Keratinocyte (primary cell): ENCODE data around the gene KIDINS220. TPM values are rescaled to one million over a fixed set of nuclear protein-coding genes. Genes with fewer than 3 reads are reported as not detected.
A peak's percentile ranks its signal among the peaks of the same experiment; 100 is the strongest.

Source experiments
- DNase-seq: peaks from one replicate; pipeline ENCODE4 v3.0.0-alpha.2; 2011; ENCODE audit warnings: low read depth, missing footprints, low spot score
- FAIRE-seq: peaks from 2 replicates; lab custom pipeline; 2011; peaks lifted over from hg19 to GRCh38; lab: Jason Lieb, UNC
- H2AFZ ChIP-seq: 2 replicates; pipeline ENCODE4 v1.6.0; 2012; ENCODE audit warnings: low read length, control low read depth, inconsistent platforms; ENCODE audit not compliant: control insufficient read depth
- H3K27ac ChIP-seq: 2 replicates; pipeline ENCODE4 v1.5.1; 2011; ENCODE audit warnings: low read length; ENCODE audit not compliant: control insufficient read depth, insufficient read depth
- H3K27me3 ChIP-seq: 3 replicates; pipeline ENCODE4 v1.6.0; 2011; ENCODE audit warnings: low read length; ENCODE audit not compliant: control insufficient read depth, insufficient read depth; ENCODE audit errors: extremely low read depth
- H3K36me3 ChIP-seq, 2 experiments: 2 replicates in 1 of 2; 3 replicates in 1 of 2; pipeline ENCODE4 v1.5.1; 2011; ENCODE audit warnings: low read length in 2 of 2, mild to moderate bottlenecking in 1 of 2; ENCODE audit not compliant: control insufficient read depth in 2 of 2, insufficient read depth in 2 of 2; ENCODE audit errors: extremely low read depth in 1 of 2
- H3K4me1 ChIP-seq: 3 replicates; pipeline ENCODE4 v1.5.1; 2011; ENCODE audit warnings: low read length; ENCODE audit not compliant: control insufficient read depth, insufficient read depth; ENCODE audit errors: extremely low read depth
- H3K4me2 ChIP-seq: 3 replicates; pipeline ENCODE4 v1.6.0; 2011; ENCODE audit warnings: low read depth, low read length; ENCODE audit not compliant: control insufficient read depth, insufficient read depth; ENCODE audit errors: extremely low read depth
- H3K4me3 ChIP-seq, 3 experiments: fragments of 200-600 bp in 1 of 3; sonication (generic) in 1 of 3; 2 replicates in 2 of 3; 3 replicates in 1 of 3; pipeline ENCODE4 v1.5.1; 2011 to 2016; ENCODE audit warnings: low read length in 3 of 3, mild to moderate bottlenecking in 3 of 3, control low read depth in 2 of 3, inconsistent platforms in 1 of 3, low read depth in 1 of 3, mixed read lengths in 1 of 3, mixed run types in 1 of 3, moderate library complexity in 1 of 3; ENCODE audit not compliant: control insufficient read depth in 2 of 3, insufficient read depth in 2 of 3; ENCODE audit errors: extremely low read depth in 1 of 3
- H3K79me2 ChIP-seq: 2 replicates; pipeline ENCODE4 v1.6.0; 2012; ENCODE audit warnings: low read length; ENCODE audit not compliant: control insufficient read depth, insufficient read depth
- H3K9ac ChIP-seq: 3 replicates; pipeline ENCODE4 v1.6.0; 2011; ENCODE audit warnings: low read length; ENCODE audit not compliant: control insufficient read depth, insufficient read depth; ENCODE audit errors: extremely low read depth
- H3K9me1 ChIP-seq: 3 replicates; pipeline ENCODE4 v1.6.0; 2011; ENCODE audit warnings: low read length; ENCODE audit not compliant: control insufficient read depth, insufficient read depth; ENCODE audit errors: extremely low read depth
- H3K9me3 ChIP-seq: 2 replicates; pipeline ENCODE4 v1.5.1; 2012; ENCODE audit warnings: low read depth, low read length; ENCODE audit not compliant: control insufficient read depth
- H4K20me1 ChIP-seq: 3 replicates; pipeline ENCODE4 v1.6.0; 2011; ENCODE audit warnings: low read length; ENCODE audit not compliant: control insufficient read depth, insufficient read depth; ENCODE audit errors: extremely low read depth
- EZH2 ChIP-seq: IDR thresholded peaks from one replicate; pipeline ENCODE4 v1.6.1; 2012; ENCODE audit warnings: inconsistent platforms, mild to moderate bottlenecking, low read length, moderate library complexity
- dilution Hi-C: fragments of 300-500 bp; cut with MboI; formaldehyde crosslinking; loops from one replicate; pipeline ENCODE4 v1.7.0; 2020; ENCODE audit warnings: low sequenced_read_pairs; ENCODE audit not compliant: extremely low pct_ligation_motif_present
- polyA plus RNA-seq, 5 experiments: library from polyadenylated mRNA; depleted of rRNA in 3 of 5; stranded (reverse) in 3 of 5; stranded (forward) in 1 of 5; unstranded in 1 of 5; fragments of >200 nt; gene quantifications; 1 replicate in 1 of 5; 2 replicates in 3 of 5; 3 replicates in 1 of 5; pipeline versions ENCODE4 v1.2.1 to v1.2.3, GENCODE V29; 2011 to 2012; ENCODE audit warnings: missing spikeins in 2 of 5, low read depth in 1 of 5, low replicate concordance in 1 of 5
- TF ChIP-seq, protein P1 (sequence below), 3 experiments: IDR thresholded peaks in 1 of 3; conservative IDR thresholded peaks in 1 of 3; optimal IDR thresholded peaks in 1 of 3; 2 replicates in 2 of 3; 3 replicates in 1 of 3; pipeline versions ENCODE3 to v1.5.1; 2011; ENCODE audit warnings: low read length in 3 of 3, mild to moderate bottlenecking in 3 of 3, moderate library complexity in 2 of 3, control low read depth in 1 of 3, inconsistent platforms in 1 of 3; ENCODE audit not compliant: insufficient read depth in 2 of 3; ENCODE audit errors: extremely low read depth in 1 of 3

KIDINS220 gene
- polyA plus RNA-seq, 1 donor (not counting 4 experiments of a cell fraction or from before 2014, with no cell fraction given), result 28.8 TPM

DNA sequence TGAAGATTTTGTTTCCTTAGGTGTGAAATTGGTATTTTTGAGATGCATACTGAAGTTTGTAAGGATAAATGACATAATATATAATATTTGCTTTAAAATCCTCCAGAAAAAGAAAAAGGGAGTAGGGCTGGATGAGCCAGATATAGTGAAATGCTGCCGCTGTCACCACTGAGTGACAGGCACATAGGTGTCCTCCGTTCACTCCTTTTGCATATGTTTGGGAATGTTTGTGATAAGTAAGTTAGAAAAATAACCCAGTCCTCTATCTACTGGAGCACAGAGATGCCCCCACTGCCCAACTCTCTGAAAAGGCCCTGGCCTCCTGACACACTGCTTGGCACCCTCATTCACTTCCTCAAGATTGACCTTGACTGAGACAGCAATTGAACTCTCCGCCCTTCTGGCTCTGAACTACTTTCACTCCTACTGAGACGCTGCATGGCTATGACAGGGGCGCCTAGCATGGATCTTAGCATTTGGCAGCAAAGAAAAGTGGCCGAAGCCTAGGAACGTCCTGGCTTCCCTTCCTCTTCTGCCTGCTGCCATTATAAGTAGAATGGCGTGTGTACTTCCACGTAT, 145.5 kb downstream of the KIDINS220 start:
- no peak overlapping the region for H2AFZ ChIP-seq
- no peak overlapping the region for H3K4me3 ChIP-seq
- no peak overlapping the region for H3K4me2 ChIP-seq
- DNase-seq, result no peak
- no peaks in the 10 kb centered on the region for H3K36me3 ChIP-seq
- H3K9ac ChIP-seq, result no peak overlapping the region
- no peaks in the 10 kb centered on the region for H3K9me1 ChIP-seq
- no peaks in the 10 kb centered on the region for H3K27me3 ChIP-seq
- no peaks in the 10 kb centered on the region for H3K9me3 ChIP-seq
- H3K27ac ChIP-seq, result no peak overlapping the region
- TF ChIP-seq EZH2, result no peak
- TF ChIP-seq, protein P1, sequence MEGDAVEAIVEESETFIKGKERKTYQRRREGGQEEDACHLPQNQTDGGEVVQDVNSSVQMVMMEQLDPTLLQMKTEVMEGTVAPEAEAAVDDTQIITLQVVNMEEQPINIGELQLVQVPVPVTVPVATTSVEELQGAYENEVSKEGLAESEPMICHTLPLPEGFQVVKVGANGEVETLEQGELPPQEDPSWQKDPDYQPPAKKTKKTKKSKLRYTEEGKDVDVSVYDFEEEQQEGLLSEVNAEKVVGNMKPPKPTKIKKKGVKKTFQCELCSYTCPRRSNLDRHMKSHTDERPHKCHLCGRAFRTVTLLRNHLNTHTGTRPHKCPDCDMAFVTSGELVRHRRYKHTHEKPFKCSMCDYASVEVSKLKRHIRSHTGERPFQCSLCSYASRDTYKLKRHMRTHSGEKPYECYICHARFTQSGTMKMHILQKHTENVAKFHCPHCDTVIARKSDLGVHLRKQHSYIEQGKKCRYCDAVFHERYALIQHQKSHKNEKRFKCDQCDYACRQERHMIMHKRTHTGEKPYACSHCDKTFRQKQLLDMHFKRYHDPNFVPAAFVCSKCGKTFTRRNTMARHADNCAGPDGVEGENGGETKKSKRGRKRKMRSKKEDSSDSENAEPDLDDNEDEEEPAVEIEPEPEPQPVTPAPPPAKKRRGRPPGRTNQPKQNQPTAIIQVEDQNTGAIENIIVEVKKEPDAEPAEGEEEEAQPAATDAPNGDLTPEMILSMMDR (optimal IDR thresholded peaks at IDR 0.05 in 1 of 3, IDR thresholded peaks at IDR 0.05 in 1 of 3, conservative IDR thresholded peaks at IDR 0.05 in 1 of 3; ENCODE audit: extremely low read depth in 1 of 3, insufficient read depth in 2 of 3, low read length in 3 of 3), result no peak
- FAIRE-seq, result no peak
- dilution Hi-C loops, result no loop called here
- H3K4me1 ChIP-seq, result peaks cover 10% of the 10 kb centered on the region
- H4K20me1 ChIP-seq, result no peaks in the 10 kb centered on the region
- H3K79me2 ChIP-seq, result no peaks in the 10 kb centered on the region

DNA sequence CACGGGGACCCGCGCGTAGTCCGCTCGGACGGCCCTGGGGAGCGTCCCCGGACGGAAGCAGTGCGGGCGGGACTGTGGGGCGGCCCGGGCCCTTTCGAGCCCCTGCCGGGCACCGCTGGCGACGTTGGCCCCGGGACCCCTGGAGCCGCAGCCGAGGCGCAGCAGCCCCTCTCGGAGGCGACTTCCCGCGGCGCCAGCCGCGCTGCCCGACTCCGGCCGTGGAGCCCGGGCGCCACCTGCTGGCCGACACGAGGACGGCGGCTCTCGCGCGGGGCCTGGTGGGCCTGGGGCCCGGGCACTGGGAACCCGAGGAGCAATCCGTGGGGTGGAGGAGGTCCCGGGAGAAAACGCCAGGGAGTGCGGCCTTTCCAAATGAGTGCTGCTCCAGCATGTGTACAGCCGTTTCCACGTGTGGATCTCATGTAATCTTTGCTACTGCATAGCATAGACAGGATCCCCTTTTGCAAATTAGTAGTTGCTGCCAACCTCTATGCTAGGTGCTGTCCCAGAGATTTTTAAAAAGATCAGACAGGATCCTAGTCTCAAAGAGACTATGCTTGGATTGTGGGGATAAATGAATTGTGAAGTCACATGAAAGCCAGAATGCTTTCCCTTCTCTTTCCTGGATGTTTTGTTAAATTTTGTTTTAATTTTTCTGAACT, 151.6 kb downstream of the KIDINS220 start:
- no peaks in the 10 kb centered on the region for H3K79me2 ChIP-seq
- H3K9ac ChIP-seq, result peak overlapping the region; percentile 15
- H2AFZ ChIP-seq, result peak overlapping the region; percentile 40

More for the DNA sequence above, 151.6 kb downstream of the KIDINS220 start:
- peaks cover 14% of the 10 kb centered on the region for H3K4me1 ChIP-seq
- H3K27ac ChIP-seq, result no peak overlapping the region
- no peaks in the 10 kb centered on the region for H4K20me1 ChIP-seq
- dilution Hi-C loops, result no loop called here
- peaks cover 11% of the 10 kb centered on the region for H3K27me3 ChIP-seq
- no peaks in the 10 kb centered on the region for H3K36me3 ChIP-seq
- peak overlapping the region; percentile 73 for H3K4me2 ChIP-seq
- no peaks in the 10 kb centered on the region for H3K9me1 ChIP-seq
- no peak for DNase-seq
- FAIRE-seq, result no peak
- TF ChIP-seq, protein P1 (optimal IDR thresholded peaks at IDR 0.05 in 1 of 3, IDR thresholded peaks at IDR 0.05 in 1 of 3, conservative IDR thresholded peaks at IDR 0.05 in 1 of 3; ENCODE audit: extremely low read depth in 1 of 3, insufficient read depth in 2 of 3, low read length in 3 of 3), result peak; percentile 76 to 84 (median 77)
- no peak for TF ChIP-seq EZH2
- no peaks in the 10 kb centered on the region for H3K9me3 ChIP-seq
- H3K4me3 ChIP-seq, result peak overlapping the region; percentile 33 to 52 (median 38)
